GM12878 (cell line): ENCODE results near the gene SUSD2. TPM values are rescaled to one million over a fixed set of nuclear protein-coding genes. Genes with fewer than 3 reads are reported as not detected.

Source experiments
- ATAC-seq: fragments of 200-7000 bp; cut with Tn5 transposase; 3 replicates; pipeline ENCODE4 v1.9.1; 2020; ENCODE audit warnings: mild to moderate bottlenecking, moderate library complexity
- BruUV-seq: library from RNA; stranded (reverse); fragments of 400-500 nt; replicated peaks from 2 replicates; lab custom pipeline; 2021; lab: Mats Ljungman, UMichigan
- CTCF ChIA-PET: fragments of 300-600 bp; sonication (Branson Sonifier 250); formaldehyde crosslinking; extraction: SDS; loops from one replicate; lab custom pipeline; 2021; ENCODE audit warnings: inconsistent platforms; lab: Yijun Ruan, JAX
- POLR2A ChIA-PET: fragments of 350-600 bp; formaldehyde crosslinking; extraction: SDS; loops from one replicate; lab custom pipeline; 2021; ENCODE audit warnings: inconsistent platforms; lab: Charles Lee
- RAD21 ChIA-PET: fragments of 300-600 bp; sonication (Branson Sonifier 250); formaldehyde crosslinking; loops from one replicate; lab custom pipeline; 2023; ENCODE audit warnings: antibody characterized with exemption; ENCODE audit not compliant: unreplicated experiment; lab: Charles Lee
- SMC1A ChIA-PET: fragments of 300-600 bp; sonication (Branson Sonifier 250); formaldehyde crosslinking; loops from one replicate; lab custom pipeline; 2023; ENCODE audit not compliant: unreplicated experiment, uncharacterized antibody; lab: Charles Lee
- DNase-seq: peaks from one replicate; pipeline ENCODE4 v3.0.0-alpha.2; 2011; ENCODE audit warnings: low read depth, low spot score
- FAIRE-seq: peaks from 3 replicates; lab custom pipeline; 2011; peaks lifted over from hg19 to GRCh38; lab: Jason Lieb, UNC
- H2AFZ ChIP-seq: 2 replicates; pipeline ENCODE4 v1.6.0; 2011; ENCODE audit warnings: low read depth, low read length, control low read depth; ENCODE audit not compliant: control insufficient read depth
- H3K27ac ChIP-seq: 2 replicates; pipeline ENCODE4 v1.5.1; 2011; ENCODE audit warnings: control low read depth; ENCODE audit not compliant: control insufficient read depth, insufficient read depth
- H3K27me3 ChIP-seq, 2 experiments: replicated peaks in 1 of 2; 2 replicates each; pipeline versions ENCODE4 v1.6.0 to v1.6.1; 2011; ENCODE audit warnings: low read length in 1 of 2; ENCODE audit not compliant: control insufficient read depth in 2 of 2, insufficient read depth in 2 of 2
- H3K36me3 ChIP-seq, 2 experiments: 2 replicates each; pipeline ENCODE4 v1.5.1; 2011; ENCODE audit warnings: low read length in 1 of 2; ENCODE audit not compliant: control insufficient read depth in 2 of 2, insufficient read depth in 2 of 2
- H3K4me1 ChIP-seq: 2 replicates; pipeline ENCODE4 v1.6.1; 2011; ENCODE audit warnings: mild to moderate bottlenecking, low read length, moderate library complexity, mixed read lengths; ENCODE audit not compliant: control insufficient read depth, insufficient read depth
- H3K4me2 ChIP-seq: 2 replicates; pipeline ENCODE4 v1.6.0; 2011; ENCODE audit warnings: control low read depth; ENCODE audit not compliant: control insufficient read depth, insufficient read depth
- H3K4me3 ChIP-seq: fragments of 200-600 bp; sonication (generic); 2 replicates; pipeline ENCODE4 v1.5.1; 2016
- H3K79me2 ChIP-seq: 2 replicates; pipeline ENCODE4 v1.6.0; 2011; ENCODE audit warnings: low read length; ENCODE audit not compliant: control insufficient read depth, insufficient read depth
- H3K9ac ChIP-seq: 2 replicates; pipeline ENCODE4 v1.8.0; 2011; ENCODE audit warnings: low read length, control low read depth, mixed read lengths; ENCODE audit not compliant: control insufficient read depth, insufficient read depth
- H3K9me3 ChIP-seq: replicated peaks from 3 replicates; pipeline ENCODE4 v1.5.1; 2011; ENCODE audit warnings: mild to moderate bottlenecking, low read length; ENCODE audit not compliant: control insufficient read depth, insufficient read depth
- H4K20me1 ChIP-seq: 2 replicates; pipeline ENCODE4 v1.6.0; 2011; ENCODE audit not compliant: control insufficient read depth, insufficient read depth
- GABPA ChIP-seq: IDR thresholded peaks from 2 replicates; pipeline ENCODE4 v1.6.1; 2014; ENCODE audit warnings: antibody characterized with exemption, low read depth, mild to moderate bottlenecking, inconsistent platforms
- HCFC1 ChIP-seq: fragments of 150-350 bp; IDR thresholded peaks from 2 replicates; pipeline ENCODE4 v1.6.1; 2014; ENCODE audit warnings: low read length
- PAX8 ChIP-seq: fragments of 450-650 bp; IDR thresholded peaks from 2 replicates; pipeline ENCODE4 v1.6.1; 2017; ENCODE audit warnings: mild to moderate bottlenecking, moderate library complexity
- POLR2A ChIP-seq: IDR thresholded peaks from 2 replicates; pipeline ENCODE4 v1.6.1; 2011; ENCODE audit warnings: low read depth, mild to moderate bottlenecking, low read length
- WGBS: methylation state at CpG from one replicate; pipeline ENCODE4 v1.1.6; 2016; ENCODE audit warnings: low lambda C conversion rate; ENCODE audit not compliant: insufficient replicate concordance, insufficient coverage; ENCODE audit errors: missing lambda C conversion rate; 5-methylcytosine and 5-hydroxymethylcytosine counted together
- in situ Hi-C: fragments of 300-500 bp; cut with MboI; formaldehyde crosslinking; loops from 9 replicates; pipeline ENCODE4 v1.14.3; 2018; ENCODE audit warnings: mixed read lengths
- intact Hi-C: fragments of 100-400 bp; cut with micrococcal nuclease; formaldehyde crosslinking; loops from one replicate; pipeline ENCODE4 v1.14.2; 2022; ENCODE audit not compliant: unreplicated experiment
- polyA plus RNA-seq, 11 experiments: library from polyadenylated mRNA; depleted of rRNA in 4 of 11; unstranded in 6 of 11; stranded (reverse) in 5 of 11; fragments of >200 nt; fragmentation: Nextera tagmentation in 4 of 11; fragmentation: Illumina TruSeq in 1 of 11; extraction: Ambion mirVana in 4 of 11; extraction: Trizol in 1 of 11; gene quantifications; 1 replicate in 1 of 11; 2 replicates in 10 of 11; pipeline versions ENCODE4 v1.2.1 to v1.2.3, GENCODE V29; 2011 to 2016; ENCODE audit warnings: inconsistent platforms in 2 of 11, missing spikeins in 2 of 11, low read depth in 1 of 11
- total RNA-seq, 4 experiments: library from RNA; depleted of rRNA in 3 of 4; stranded (reverse); fragments of >200 nt in 3 of 4; fragmentation: Illumina TruSeq in 1 of 4; extraction: Trizol in 1 of 4; gene quantifications; 2 replicates each; pipeline versions ENCODE4 v1.2.1 to v1.2.3, GENCODE V29; 2013 to 2021

SUSD2 gene
- total and polyA plus RNA-seq, 10 of the 15 experiments (the other 5 are each of a cell fraction or from before 2014, with no cell fraction given): 0.04 to 0.31 (median 0.11) TPM; not detected in 5

GRCh38 chr22:24179478-24180210 is 1.6 kb upstream of the SUSD2 start:
- peaks cover 0 to 6% of the 10 kb centered on the region in 2 experiments; a peak in 2 of 4 replicates for H3K36me3 ChIP-seq
- in situ Hi-C loops (no loop called here), intact Hi-C loops (loop anchor here (5.0 to 10.0 kb wide), 3 partner anchors 72 to 225 kb away; no protein-coding TSS in a partner anchor)
- RAD21 ChIA-PET: interaction anchor here (1.2 kb wide), 1 partner anchor 224 kb away, joined by 3 read pairs; no protein-coding TSS in a partner anchor
- POLR2A ChIA-PET: no interaction called here
- no peaks in the 10 kb centered on the region for H3K79me2 ChIP-seq
- H3K4me2 ChIP-seq: no peak overlapping the region
- no peak for DNase-seq
- TF ChIP-seq HCFC1 (no peak), POLR2A (0 out of 2 replicates have a peak, but pooled peaks have one; percentile 21), PAX8 (no peak)
- H3K4me3 ChIP-seq: no peak overlapping the region
- H3K27ac ChIP-seq: no peak overlapping the region
- H3K9ac ChIP-seq: no peak overlapping the region
- FAIRE-seq: no peak
- H3K9me3 ChIP-seq: no peaks in the 10 kb centered on the region
- SMC1A ChIA-PET: no interaction called here
- no peaks in the 10 kb centered on the region; the same call in 1 of the 2 replicates for H3K4me1 ChIP-seq
- no peak for ATAC-seq
- CTCF ChIA-PET: interaction anchor here (0.6 to 0.7 kb wide), 2 partner anchors 22 to 57 kb away, joined by 3 read pairs; no protein-coding TSS in a partner anchor
- no TSS peak for BruUV-seq
- H4K20me1 ChIP-seq: no peaks in the 10 kb centered on the region
- 88% methylated on average over 16 of the region's 17 CpGs for WGBS
- no peaks in the 10 kb centered on the region for H3K27me3 ChIP-seq
- H2AFZ ChIP-seq: no peak overlapping the region

GRCh38 chr22:24180316-24181087 is 785 bp upstream of the SUSD2 start:
- FAIRE-seq (no peak), DNase-seq (no peak), ATAC-seq (no peak)
- H3K27ac ChIP-seq: no peak overlapping the region
- no peak overlapping the region for H3K9ac ChIP-seq
- in situ Hi-C loops: no loop called here
- H4K20me1 ChIP-seq: no peaks in the 10 kb centered on the region
- intact Hi-C loops: no loop called here
- TF ChIP-seq POLR2A: 0 out of 2 replicates have a peak, but pooled peaks have one; percentile 5
- TF ChIP-seq GABPA: no peak
- H2AFZ ChIP-seq: no peak overlapping the region
- ChIA-PET POLR2A (no interaction called here), SMC1A (no interaction called here), CTCF (no interaction called here), RAD21 (no interaction called here)
- no TSS peak for BruUV-seq
- H3K9me3 ChIP-seq: no peaks in the 10 kb centered on the region
- no peak overlapping the region for H3K4me3 ChIP-seq
- H3K79me2 ChIP-seq: no peaks in the 10 kb centered on the region
- H3K27me3 ChIP-seq: no peaks in the 10 kb centered on the region
- H3K4me1 ChIP-seq: no peaks in the 10 kb centered on the region; the same call in 1 of the 2 replicates
- 63% methylated on average over 16 of the region's 16 CpGs for WGBS
- peaks cover 0 to 4% of the 10 kb centered on the region in 2 experiments; a peak in 2 of 4 replicates for H3K36me3 ChIP-seq
- H3K4me2 ChIP-seq: no peak overlapping the region
